Upper lobe of left lung (tissue), 6 donors: Measurements from ENCODE around the gene SCGB1D2. TPM values are rescaled to one million over a fixed set of nuclear protein-coding genes. Genes with fewer than 3 reads are reported as not detected.

Experiments
- ATAC-seq, 2 donors: fragments of 200-7000 bp; cut with Tn5 transposase; one replicate each; pipeline ENCODE4 v1.9.1; 2022; ENCODE audit warnings: mild to moderate bottlenecking in 2 of 2, moderate library complexity in 2 of 2; ENCODE audit not compliant: low FRiP score in 2 of 2
- DNase-seq, 2 donors: peaks; one replicate each; pipeline ENCODE4 v3.0.0-alpha.2; 2019 to 2020
- H3K27ac ChIP-seq, 4 donors: fragments of 200-600 bp; sonication (generic); one replicate each; pipeline ENCODE4 v1.5.1; 2016 to 2019
- H3K27me3 ChIP-seq, 4 donors: fragments of 200-600 bp; sonication (generic); one replicate each; pipeline ENCODE4 v1.5.1; 2017 to 2019
- H3K36me3 ChIP-seq, 4 donors: fragments of 200-600 bp; sonication (generic); one replicate each; pipeline ENCODE4 v1.5.1; 2016 to 2019
- H3K4me1 ChIP-seq, 4 donors: fragments of 200-600 bp; sonication (generic); one replicate each; pipeline ENCODE4 v1.5.1; 2018 to 2019
- H3K4me3 ChIP-seq, 4 donors: fragments of 200-600 bp; sonication (generic); one replicate each; pipeline ENCODE4 v1.5.1; 2017 to 2019; ENCODE audit warnings: mild to moderate bottlenecking in 2 of 4, moderate library complexity in 1 of 4
- H3K9me3 ChIP-seq, 4 donors: fragments of 200-600 bp; sonication (generic); one replicate each; pipeline ENCODE4 v1.5.1; 2018 to 2019
- EP300 ChIP-seq, 4 donors: sonication (generic); formaldehyde crosslinking; IDR thresholded peaks; one replicate each; pipeline ENCODE4 v1.5.1; 2017; ENCODE audit warnings: antibody characterized with exemption in 4 of 4, control low read depth in 2 of 4
- POLR2A ChIP-seq, 4 donors: fragments of 450-650 bp; IDR thresholded peaks; one replicate each; pipeline ENCODE4 v1.5.1; 2016 to 2017; ENCODE audit warnings: antibody characterized with exemption in 4 of 4, mild to moderate bottlenecking in 2 of 4
- POLR2AphosphoS5 ChIP-seq, 2 donors: sonication (generic); formaldehyde crosslinking; IDR thresholded peaks; one replicate each; pipeline ENCODE4 v1.5.1; 2017; ENCODE audit warnings: antibody characterized with exemption in 2 of 2
- WGBS, 2 donors: methylation state at CpG; one replicate each; pipeline ENCODE4 v1.1.5; 2017 to 2018; 5-methylcytosine and 5-hydroxymethylcytosine counted together
- total RNA-seq, 6 donors: library from RNA; depleted of rRNA in 4 of 6; stranded (reverse); fragments of >200 nt in 4 of 6; gene quantifications; one replicate each; pipeline versions ENCODE4 v1.1.0 to v1.2.1, GENCODE V29; 2016 to 2021
- TF ChIP-seq, protein P1 (sequence below), 6 experiments: fragments of 450-650 bp in 4 of 6; fragments of 200-600 bp in 2 of 6; sonication (generic) in 2 of 6; IDR thresholded peaks; one replicate each; pipeline ENCODE4 v1.5.1; 2016 to 2019; ENCODE audit warnings: antibody characterized with exemption in 6 of 6
- donor health status: DM: no; HTN: no; CAD: no; lungs with moderate emphysema.
- donor health status: DM: no; HTN: yes; CAD: no; lungs with severe emphysema.

Gene SCGB1D2
- total RNA-seq, 6 donors from 2014 or later: not detected

DNA sequence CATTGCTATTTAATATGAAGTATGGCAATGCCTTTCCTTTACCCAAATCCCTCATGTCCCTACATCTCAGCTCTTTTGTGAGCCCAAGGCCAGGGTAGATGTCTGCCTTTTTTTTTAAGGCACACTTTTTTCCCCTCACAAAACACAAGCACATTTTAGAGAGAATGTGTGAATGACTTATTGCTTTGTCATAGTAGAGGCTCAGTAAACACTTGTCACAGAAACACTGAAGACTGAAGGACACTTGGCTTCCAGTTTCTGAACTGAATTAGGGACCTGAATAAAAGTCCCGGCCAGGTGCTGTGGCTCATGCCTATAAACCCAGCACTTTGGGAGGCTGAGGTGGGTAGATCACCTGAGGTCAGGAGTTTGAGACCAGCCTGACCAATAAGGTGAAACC, 25.0 kb downstream of the SCGB1D2 start:
- ATAC-seq (no peak), DNase-seq (no peak)
- no peaks in the 10 kb centered on the region for H3K4me1 ChIP-seq
- WGBS, 2 donors: 54 to 83% methylated on average over 1 of the region's 1 CpG
- no peak overlapping the region for H3K27ac ChIP-seq
- no peak for TF ChIP-seq EP300 (IDR thresholded peaks at IDR 0.05)
- TF ChIP-seq, protein P1, sequence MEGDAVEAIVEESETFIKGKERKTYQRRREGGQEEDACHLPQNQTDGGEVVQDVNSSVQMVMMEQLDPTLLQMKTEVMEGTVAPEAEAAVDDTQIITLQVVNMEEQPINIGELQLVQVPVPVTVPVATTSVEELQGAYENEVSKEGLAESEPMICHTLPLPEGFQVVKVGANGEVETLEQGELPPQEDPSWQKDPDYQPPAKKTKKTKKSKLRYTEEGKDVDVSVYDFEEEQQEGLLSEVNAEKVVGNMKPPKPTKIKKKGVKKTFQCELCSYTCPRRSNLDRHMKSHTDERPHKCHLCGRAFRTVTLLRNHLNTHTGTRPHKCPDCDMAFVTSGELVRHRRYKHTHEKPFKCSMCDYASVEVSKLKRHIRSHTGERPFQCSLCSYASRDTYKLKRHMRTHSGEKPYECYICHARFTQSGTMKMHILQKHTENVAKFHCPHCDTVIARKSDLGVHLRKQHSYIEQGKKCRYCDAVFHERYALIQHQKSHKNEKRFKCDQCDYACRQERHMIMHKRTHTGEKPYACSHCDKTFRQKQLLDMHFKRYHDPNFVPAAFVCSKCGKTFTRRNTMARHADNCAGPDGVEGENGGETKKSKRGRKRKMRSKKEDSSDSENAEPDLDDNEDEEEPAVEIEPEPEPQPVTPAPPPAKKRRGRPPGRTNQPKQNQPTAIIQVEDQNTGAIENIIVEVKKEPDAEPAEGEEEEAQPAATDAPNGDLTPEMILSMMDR (IDR thresholded peaks at IDR 0.05): no peak
- H3K27me3 ChIP-seq: no peaks in the 10 kb centered on the region
- H3K9me3 ChIP-seq: no peaks in the 10 kb centered on the region
- no peaks in the 10 kb centered on the region for H3K36me3 ChIP-seq
- no peak overlapping the region for H3K4me3 ChIP-seq

DNA sequence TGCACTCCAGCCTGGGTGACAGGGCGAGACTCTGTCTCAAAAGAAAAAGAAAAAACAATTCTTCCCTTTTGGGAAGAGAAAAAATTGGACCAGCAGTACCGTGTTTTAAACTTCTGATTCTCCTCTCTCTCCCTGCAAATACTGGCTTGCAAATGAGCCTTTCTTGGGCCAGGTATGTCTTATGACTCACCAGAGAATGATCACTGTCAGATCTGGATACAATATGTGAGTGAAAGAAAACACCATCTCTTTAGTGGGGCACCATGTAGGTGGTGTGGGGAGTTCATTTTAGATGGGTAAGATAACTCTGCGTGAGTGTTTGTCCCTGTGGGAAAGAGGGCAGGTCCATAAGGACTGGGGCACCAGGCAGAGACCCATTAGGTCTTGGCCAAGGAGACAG, 25.5 kb downstream of the SCGB1D2 start:
- DNase-seq (no peak), ATAC-seq (no peak)
- Histone ChIP-seq H3K4me1 (no peaks in the 10 kb centered on the region), H3K4me3 (no peak overlapping the region), H3K9me3 (no peaks in the 10 kb centered on the region), H3K27me3 (no peaks in the 10 kb centered on the region), H3K36me3 (no peaks in the 10 kb centered on the region), H3K27ac (no peak overlapping the region)
- TF ChIP-seq, protein P1 (IDR thresholded peaks at IDR 0.05): no peak
- TF ChIP-seq POLR2A (IDR thresholded peaks at IDR 0.05): no peak
- no peak for TF ChIP-seq EP300 (IDR thresholded peaks at IDR 0.05)
- no peak for TF ChIP-seq POLR2AphosphoS5 (IDR thresholded peaks at IDR 0.05)
- 83% methylated on average over 3 of the region's 3 CpGs for WGBS, 2 donors

DNA sequence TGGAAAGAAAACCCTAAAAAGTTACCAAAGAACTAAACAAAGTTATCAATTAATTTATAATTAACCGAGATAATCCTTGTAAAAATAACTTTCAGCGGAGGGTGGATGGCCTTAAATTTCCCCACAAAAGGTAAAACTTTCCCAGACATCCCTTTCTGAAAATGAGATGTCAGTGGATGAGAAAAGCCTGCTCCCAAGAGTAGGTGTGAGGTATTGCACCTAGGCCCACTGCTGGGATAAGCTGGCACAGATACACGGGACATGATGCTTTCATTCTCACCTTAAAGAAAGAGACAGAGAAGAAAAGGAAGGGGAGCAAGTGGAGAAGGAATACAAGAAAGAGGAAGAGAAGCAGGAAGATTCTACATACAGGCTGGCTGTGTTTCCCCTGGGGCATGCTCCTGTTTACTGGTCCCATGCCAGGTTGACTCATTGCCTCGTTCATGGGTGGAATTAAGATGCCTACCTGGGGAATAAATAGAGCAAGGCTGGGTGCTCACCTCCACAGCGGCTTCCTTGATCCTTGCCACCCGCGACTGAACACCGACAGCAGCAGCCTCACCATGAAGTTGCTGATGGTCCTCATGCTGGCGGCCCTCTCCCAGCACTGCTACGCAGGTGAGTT, 27.7 kb downstream of the SCGB1D2 start, which contains the start of gene SCGB2A2:
Gene SCGB2A2, plus strand, starts transcription at position 505 of the 625 bp plus-strand sequence. Its CDS starts 59 bp downstream, at position 564.
- H3K4me1 ChIP-seq: no peaks in the 10 kb centered on the region
- no peaks in the 10 kb centered on the region for H3K36me3 ChIP-seq
- H3K27me3 ChIP-seq: no peaks in the 10 kb centered on the region
- H3K4me3 ChIP-seq: no peak within 1 kb of the TSS
- ATAC-seq (no peak), DNase-seq (no peak)
- WGBS, 2 donors: 71 to 75% methylated on average over 9 to 10 of the region's 10 CpGs
- TF ChIP-seq POLR2A (IDR thresholded peaks at IDR 0.05) (no peak), EP300 (IDR thresholded peaks at IDR 0.05) (no peak), POLR2AphosphoS5 (IDR thresholded peaks at IDR 0.05) (no peak)
- TF ChIP-seq, protein P1 (IDR thresholded peaks at IDR 0.05): peak in 1 of 6 experiments; percentile 10
- H3K9me3 ChIP-seq: no peaks in the 10 kb centered on the region
- H3K27ac ChIP-seq: no peak within 1 kb of the TSS

DNA sequence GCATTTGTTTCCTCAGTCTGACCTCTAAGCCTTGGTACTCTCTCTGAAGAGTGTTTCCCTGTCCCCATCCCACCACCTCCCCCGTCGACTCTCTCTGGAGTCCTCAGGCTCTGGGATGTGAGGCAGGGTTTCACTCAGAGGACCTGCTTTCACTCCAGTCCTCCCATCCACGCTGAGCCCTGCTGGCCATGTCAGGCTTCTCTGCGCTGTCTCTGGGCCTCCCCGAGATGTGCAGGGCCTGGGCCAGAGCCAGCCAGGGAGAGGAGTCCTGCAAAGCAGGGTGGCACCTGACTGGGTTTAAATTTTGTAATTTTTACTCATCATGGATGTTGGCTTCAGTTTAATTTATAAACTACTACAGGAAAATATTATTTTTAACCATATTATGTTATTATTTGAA, 31.2 kb downstream of the SCGB1D2 start:
- DNase-seq (no peak), ATAC-seq (no peak)
- TF ChIP-seq EP300 (IDR thresholded peaks at IDR 0.05): no peak
- TF ChIP-seq POLR2AphosphoS5 (IDR thresholded peaks at IDR 0.05): no peak
- TF ChIP-seq, protein P1 (IDR thresholded peaks at IDR 0.05): no peak
- no peak for TF ChIP-seq POLR2A (IDR thresholded peaks at IDR 0.05)
- no peaks in the 10 kb centered on the region for H3K9me3 ChIP-seq
- WGBS, 2 donors: 67 to 77% methylated on average over 5 of the region's 5 CpGs
- H3K4me3 ChIP-seq: no peak overlapping the region
- H3K36me3 ChIP-seq: no peaks in the 10 kb centered on the region
- H3K4me1 ChIP-seq: no peaks in the 10 kb centered on the region
- H3K27ac ChIP-seq: no peak overlapping the region
- H3K27me3 ChIP-seq: no peaks in the 10 kb centered on the region

DNA sequence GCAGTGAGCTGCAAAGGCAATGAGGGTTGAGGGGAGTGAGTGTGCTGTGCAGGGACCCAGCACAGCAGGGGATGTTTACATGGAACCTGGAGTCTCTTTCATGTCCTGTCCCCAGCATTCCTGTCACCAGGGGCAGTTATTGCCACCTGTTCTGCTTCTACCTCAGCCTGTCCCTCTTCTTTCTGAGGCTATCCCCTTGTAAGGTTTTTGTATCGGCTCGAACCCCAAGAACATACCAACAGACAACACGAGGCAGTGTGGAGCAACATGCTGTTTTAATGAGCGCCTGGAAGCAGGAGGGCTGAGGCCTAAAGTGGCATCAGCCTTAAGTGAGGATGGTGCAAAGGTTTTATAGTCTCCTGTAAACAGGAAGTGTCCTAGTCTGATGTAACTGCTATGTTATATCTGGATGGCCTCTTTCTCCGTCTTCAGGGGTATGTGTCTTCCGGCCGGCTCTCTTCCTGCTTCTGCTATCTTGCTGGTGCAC, 31.8 kb downstream of the SCGB1D2 start:
- H3K27me3 ChIP-seq: no peaks in the 10 kb centered on the region
- 74% methylated on average over 7 of the region's 7 CpGs for WGBS, 2 donors
- peak in 1 of 2 donors; percentile 34 for ATAC-seq
- no peaks in the 10 kb centered on the region for H3K9me3 ChIP-seq
- no peak for DNase-seq
- no peak overlapping the region for H3K4me3 ChIP-seq
- H3K4me1 ChIP-seq: no peaks in the 10 kb centered on the region
- H3K27ac ChIP-seq: no peak overlapping the region
- TF ChIP-seq, protein P1 (IDR thresholded peaks at IDR 0.05): no peak
- no peak for TF ChIP-seq POLR2AphosphoS5 (IDR thresholded peaks at IDR 0.05)
- TF ChIP-seq POLR2A (IDR thresholded peaks at IDR 0.05): no peak
- no peak for TF ChIP-seq EP300 (IDR thresholded peaks at IDR 0.05)
- H3K36me3 ChIP-seq: no peaks in the 10 kb centered on the region
